H1 (cell line): ENCODE results near the gene PLGRKT. TPM values are rescaled to one million over a fixed set of nuclear protein-coding genes. Genes with fewer than 3 reads are reported as not detected.

Experiments used
- CTCF ChIA-PET: fragments of 300-600 bp; sonication (Branson Sonifier 250); formaldehyde crosslinking; loops from one replicate; lab custom pipeline; 2021; ENCODE audit not compliant: partially characterized antibody; lab: Charles Lee
- POLR2A ChIA-PET: fragments of 300-600 bp; sonication (Branson Sonifier 250); formaldehyde crosslinking; loops from one replicate; lab custom pipeline; 2021; ENCODE audit warnings: inconsistent platforms; ENCODE audit not compliant: partially characterized antibody; lab: Charles Lee
- DNase-seq, 2 experiments: peaks; one replicate each; pipeline versions ENCODE4 v3.0.0 to v3.0.0-alpha.2; 2010 to 2022; ENCODE audit warnings: low spot score in 2 of 2, low read depth in 1 of 2, mixed read lengths in 1 of 2
- FAIRE-seq: peaks from 2 replicates; lab custom pipeline; 2011; peaks lifted over from hg19 to GRCh38; lab: Jason Lieb, UNC
- H2AFZ ChIP-seq: 2 replicates; pipeline ENCODE4 v1.8.1; 2012; ENCODE audit warnings: low read length, inconsistent platforms
- H2AK5ac ChIP-seq: 2 replicates; pipeline ENCODE4 v1.6.1; 2013; ENCODE audit warnings: low read depth, low read length
- H2BK120ac ChIP-seq: replicated peaks from 2 replicates; pipeline ENCODE3; 2013; ENCODE audit warnings: low read depth, low read length, inconsistent platforms
- H2BK12ac ChIP-seq: 2 replicates; pipeline ENCODE4 v1.6.1; 2013; ENCODE audit warnings: low read depth, low read length
- H2BK15ac ChIP-seq: 2 replicates; pipeline ENCODE4 v1.6.1; 2013; ENCODE audit warnings: low read length
- H2BK20ac ChIP-seq: 2 replicates; pipeline ENCODE4 v1.6.1; 2013; ENCODE audit warnings: low read length
- H2BK5ac ChIP-seq: 2 replicates; pipeline ENCODE4 v1.6.1; 2013; ENCODE audit warnings: low read depth, low read length
- H3K14ac ChIP-seq: 2 replicates; pipeline ENCODE4 v1.6.1; 2013; ENCODE audit warnings: inconsistent platforms; ENCODE audit not compliant: insufficient read length
- H3K18ac ChIP-seq: 2 replicates; pipeline ENCODE4 v1.6.1; 2013; ENCODE audit warnings: low read length; ENCODE audit errors: extremely low read depth
- H3K23ac ChIP-seq: 2 replicates; pipeline ENCODE4 v1.6.1; 2013; ENCODE audit warnings: inconsistent platforms; ENCODE audit not compliant: insufficient read length
- H3K23me2 ChIP-seq: 2 replicates; pipeline ENCODE4 v1.6.1; 2013; ENCODE audit warnings: low read depth, low read length
- H3K27ac ChIP-seq: 2 replicates; pipeline ENCODE4 v1.6.1; 2011; ENCODE audit warnings: low read depth, low read length, inconsistent platforms
- H3K27me3 ChIP-seq, 4 experiments: replicated peaks in 1 of 4; 1 replicate in 1 of 4; 2 replicates in 3 of 4; pipeline versions ENCODE4 v1.6.1 to v1.8.1; 2011 to 2013; ENCODE audit warnings: low read length in 3 of 4, mild to moderate bottlenecking in 3 of 4, inconsistent platforms in 2 of 4, mixed read lengths in 2 of 4, moderate library complexity in 1 of 4; ENCODE audit not compliant: control insufficient read depth in 3 of 4, insufficient read depth in 3 of 4; ENCODE audit errors: extremely low read depth in 1 of 4
- H3K36me3 ChIP-seq, 4 experiments: 2 replicates each; pipeline versions ENCODE4 v1.6.1 to v1.8.1; 2011 to 2013; ENCODE audit warnings: mild to moderate bottlenecking in 4 of 4, low read length in 3 of 4, moderate library complexity in 2 of 4, control low read depth in 1 of 4, inconsistent platforms in 1 of 4; ENCODE audit not compliant: insufficient read depth in 4 of 4, control insufficient read depth in 2 of 4
- H3K4ac ChIP-seq: replicated peaks from 2 replicates; pipeline ENCODE3; 2013; ENCODE audit warnings: low read length, low read depth, mixed read lengths, inconsistent platforms; ENCODE audit not compliant: insufficient read length
- H3K4me1 ChIP-seq, 4 experiments: replicated peaks in 1 of 4; 1 replicate in 1 of 4; 2 replicates in 3 of 4; pipeline versions ENCODE4 v1.6.1 to v1.8.1; 2011 to 2013; ENCODE audit warnings: low read length in 3 of 4, inconsistent platforms in 2 of 4, mixed read lengths in 1 of 4; ENCODE audit not compliant: insufficient read depth in 4 of 4, control insufficient read depth in 3 of 4
- H3K4me2 ChIP-seq, 2 experiments: 2 replicates each; pipeline versions ENCODE4 v1.6.1 to v1.8.1; 2011 to 2013; ENCODE audit warnings: low read depth in 2 of 2, low read length in 2 of 2, control low read depth in 1 of 2, inconsistent platforms in 1 of 2, mild to moderate bottlenecking in 1 of 2; ENCODE audit not compliant: insufficient read depth in 1 of 2
- H3K4me3 ChIP-seq, 4 experiments: fragments of 200-600, 300-600 bp in 1 of 4; sonication (generic), shearing (Covaris generic), sonication (Bioruptor Twin) in 1 of 4; 2 replicates each; pipeline versions ENCODE4 v1.5.1 to v1.8.1; 2011 to 2016; ENCODE audit warnings: low read length in 4 of 4, low read depth in 3 of 4, control low read depth in 2 of 4, inconsistent platforms in 2 of 4, mild to moderate bottlenecking in 2 of 4, mixed read lengths in 1 of 4, moderate library complexity in 1 of 4; ENCODE audit not compliant: insufficient read depth in 2 of 4; ENCODE audit errors: extremely low read depth in 1 of 4
- H3K56ac ChIP-seq: replicated peaks from 2 replicates; pipeline ENCODE3; 2013; ENCODE audit warnings: low read depth, mild to moderate bottlenecking, mixed read lengths, low read length, inconsistent platforms; ENCODE audit not compliant: insufficient read length
- H3K79me1 ChIP-seq: 2 replicates; pipeline ENCODE4 v1.6.1; 2013; ENCODE audit warnings: low read depth, low read length, control low read depth
- H3K79me2 ChIP-seq, 2 experiments: 2 replicates each; pipeline versions ENCODE4 v1.6.1 to v1.8.1; 2012 to 2013; ENCODE audit warnings: low read length in 2 of 2, mild to moderate bottlenecking in 2 of 2, inconsistent platforms in 1 of 2; ENCODE audit not compliant: insufficient read depth in 2 of 2, control insufficient read depth in 1 of 2
- H3K9ac ChIP-seq, 4 experiments: replicated peaks in 1 of 4; 1 replicate in 1 of 4; 2 replicates in 3 of 4; pipeline versions ENCODE4 v1.6.1 to v1.8.1; 2011 to 2013; ENCODE audit warnings: low read depth in 3 of 4, low read length in 3 of 4, control low read depth in 2 of 4, mild to moderate bottlenecking in 2 of 4, moderate library complexity in 2 of 4, inconsistent platforms in 1 of 4; ENCODE audit errors: extremely low read depth in 1 of 4
- H3K9me3 ChIP-seq, 2 experiments: 2 replicates each; pipeline versions ENCODE4 v1.6.1 to v1.8.1; 2012 to 2013; ENCODE audit warnings: mild to moderate bottlenecking in 2 of 2, moderate library complexity in 2 of 2, control low read depth in 1 of 2, inconsistent platforms in 1 of 2, low read depth in 1 of 2, low read length in 1 of 2, mixed read lengths in 1 of 2; ENCODE audit not compliant: insufficient read depth in 2 of 2
- H4K20me1 ChIP-seq, 2 experiments: replicated peaks in 1 of 2; 2 replicates each; pipeline versions ENCODE3 to v1.8.1; 2011 to 2013; ENCODE audit warnings: inconsistent platforms in 2 of 2, low read length in 2 of 2, mild to moderate bottlenecking in 1 of 2; ENCODE audit not compliant: insufficient read depth in 2 of 2, control insufficient read depth in 1 of 2
- H4K5ac ChIP-seq: 2 replicates; pipeline ENCODE4 v1.6.1; 2013; ENCODE audit warnings: low read length, low read depth, mixed read lengths, inconsistent platforms; ENCODE audit not compliant: insufficient read length
- H4K8ac ChIP-seq: 2 replicates; pipeline ENCODE4 v1.8.0; 2013; ENCODE audit warnings: mild to moderate bottlenecking, moderate library complexity, low read length, inconsistent platforms; ENCODE audit not compliant: insufficient read depth; ENCODE audit errors: extremely low read depth
- H4K91ac ChIP-seq: replicated peaks from 2 replicates; pipeline ENCODE3; 2013; ENCODE audit warnings: low read length, mixed read lengths, inconsistent platforms; ENCODE audit not compliant: insufficient read length
- CBX5 ChIP-seq: fragments of 300-800, 300-1000 bp; sonication (generic); IDR thresholded peaks from 2 replicates; pipeline ENCODE4 v1.7.1; 2016; ENCODE audit warnings: antibody characterized with exemption, low read length, low read depth
- EGR1 ChIP-seq: IDR thresholded peaks from 2 replicates; pipeline ENCODE4 v1.6.1; 2011; ENCODE audit warnings: low read depth, low read length, borderline replicate concordance
- EZH2 ChIP-seq: fragments of 200-600 bp; sonication (generic); IDR thresholded peaks from 2 replicates; pipeline ENCODE4 v1.7.1; 2012; ENCODE audit warnings: low read depth, mild to moderate bottlenecking, moderate library complexity, low read length, inconsistent platforms; ENCODE audit not compliant: severe bottlenecking
- GTF2F1 ChIP-seq: IDR thresholded peaks from 2 replicates; pipeline ENCODE4 v1.6.1; 2012; ENCODE audit warnings: low read depth, low read length, improper control_type of control experiment, borderline replicate concordance
- JUND ChIP-seq: IDR thresholded peaks from 2 replicates; pipeline ENCODE4 v1.6.1; 2011; ENCODE audit warnings: mild to moderate bottlenecking, improper control_type of control experiment, low read length
- NANOG ChIP-seq: IDR thresholded peaks from 2 replicates; pipeline ENCODE4 v1.6.1; 2011; ENCODE audit warnings: low read length, low read depth, mild to moderate bottlenecking, inconsistent platforms; ENCODE audit not compliant: insufficient read depth, poor library complexity, severe bottlenecking
- TBP ChIP-seq: IDR thresholded peaks from 2 replicates; pipeline ENCODE4 v1.6.1; 2011; ENCODE audit warnings: low read depth, low read length, improper control_type of control experiment
- USF2 ChIP-seq: IDR thresholded peaks from 2 replicates; pipeline ENCODE4 v1.6.1; 2011; ENCODE audit warnings: low read length, improper control_type of control experiment
- YY1 ChIP-seq: IDR thresholded peaks from 2 replicates; pipeline ENCODE4 v1.6.1; 2011; ENCODE audit warnings: low read depth, mild to moderate bottlenecking, low read length
- WGBS, 2 experiments: shearing (Covaris generic) in 1 of 2; methylation state at CpG; one replicate each; pipeline versions ENCODE4 v1.1.6 to v1.1.7; 2013 to 2015; ENCODE audit warnings: low lambda C conversion rate in 2 of 2, mixed read lengths in 2 of 2, inconsistent platforms in 1 of 2, low coverage in 1 of 2, missing lambda C conversion rate in 1 of 2; ENCODE audit not compliant: insufficient replicate concordance in 2 of 2, insufficient coverage in 1 of 2, insufficient read length in 1 of 2; ENCODE audit errors: extremely low coverage in 1 of 2, missing lambda C conversion rate in 1 of 2; 5-methylcytosine and 5-hydroxymethylcytosine counted together
- polyA plus RNA-seq, 7 experiments: library from polyadenylated mRNA; depleted of rRNA in 3 of 7; stranded (reverse) in 5 of 7; unstranded in 2 of 7; fragments of >200 nt in 5 of 7; fragments of 200-250 nt in 2 of 7; gene quantifications; 1 replicate in 5 of 7; 2 replicates in 1 of 7; 4 replicates in 1 of 7; pipeline versions ENCODE4 v1.2.1 to v1.2.3, GENCODE V29; 2011 to 2013; ENCODE audit warnings: missing spikeins in 2 of 7, mixed read lengths in 2 of 7
- total RNA-seq: library from RNA; stranded (reverse); fragmentation: NEBNext Ultra II Directional; extraction: Animal tissue kit (Norgen Biotek cat#: 25700); gene quantifications from 2 replicates; pipeline ENCODE4 v1.2.1, GENCODE V29; 2021

Gene PLGRKT
- total and polyA plus RNA-seq, 2 of the 8 experiments (the other 6 are each of a cell fraction or from before 2014, with no cell fraction given): 5.4 to 15.7 TPM

GRCh38 chr9:5486988-5487387 lies 49.3 kb upstream of the PLGRKT start:
- Histone ChIP-seq H3K27me3 (no peaks in the 10 kb centered on the region), H4K20me1 (no peaks in the 10 kb centered on the region), H3K9me3 (peaks cover 0 to 4% of the 10 kb centered on the region in 2 experiments; a peak in 1 of 4 replicates), H3K79me1 (no peaks in the 10 kb centered on the region), H3K4me1 (no peaks in the 10 kb centered on the region), H3K18ac (no peak overlapping the region), H2BK12ac (no peak overlapping the region), H3K23me2 (no peaks in the 10 kb centered on the region), H3K4ac (no peak overlapping the region), H3K9ac (no peak overlapping the region), H2BK20ac (no peak overlapping the region), H4K91ac (no peak overlapping the region), H4K8ac (no peak overlapping the region), H2BK15ac (no peak overlapping the region), H3K4me2 (no peak overlapping the region), H4K5ac (no peak overlapping the region), H3K4me3 (no peak overlapping the region), H3K36me3 (no peaks in the 10 kb centered on the region), H2AFZ (no peak overlapping the region), H3K79me2 (no peaks in the 10 kb centered on the region), H2BK5ac (no peak overlapping the region), H2BK120ac (no peak overlapping the region), H3K56ac (no peak overlapping the region), H3K27ac (no peak overlapping the region), H2AK5ac (no peak overlapping the region), H3K14ac (no peak overlapping the region), H3K23ac (no peak overlapping the region)
- CTCF ChIA-PET: interaction anchor here (0.7 to 0.9 kb wide), 2 partner anchors 84 to 86 kb away, joined by 3 read pairs; no protein-coding TSS in a partner anchor
- POLR2A ChIA-PET: no interaction called here
- 93% methylated on average over 5 of the region's 5 CpGs; no CpG with 5 or more reads in 1 of the 2 experiments for WGBS, 2 experiments
- no peak for DNase-seq
- no peak for FAIRE-seq
- TF ChIP-seq CBX5 (no peak), YY1 (no peak), EZH2 (no peak), GTF2F1 (no peak), NANOG (no peak), EGR1 (no peak), USF2 (no peak), TBP (no peak), JUND (no peak)
